ENCODE results near the gene NUAK1.

DNA sequence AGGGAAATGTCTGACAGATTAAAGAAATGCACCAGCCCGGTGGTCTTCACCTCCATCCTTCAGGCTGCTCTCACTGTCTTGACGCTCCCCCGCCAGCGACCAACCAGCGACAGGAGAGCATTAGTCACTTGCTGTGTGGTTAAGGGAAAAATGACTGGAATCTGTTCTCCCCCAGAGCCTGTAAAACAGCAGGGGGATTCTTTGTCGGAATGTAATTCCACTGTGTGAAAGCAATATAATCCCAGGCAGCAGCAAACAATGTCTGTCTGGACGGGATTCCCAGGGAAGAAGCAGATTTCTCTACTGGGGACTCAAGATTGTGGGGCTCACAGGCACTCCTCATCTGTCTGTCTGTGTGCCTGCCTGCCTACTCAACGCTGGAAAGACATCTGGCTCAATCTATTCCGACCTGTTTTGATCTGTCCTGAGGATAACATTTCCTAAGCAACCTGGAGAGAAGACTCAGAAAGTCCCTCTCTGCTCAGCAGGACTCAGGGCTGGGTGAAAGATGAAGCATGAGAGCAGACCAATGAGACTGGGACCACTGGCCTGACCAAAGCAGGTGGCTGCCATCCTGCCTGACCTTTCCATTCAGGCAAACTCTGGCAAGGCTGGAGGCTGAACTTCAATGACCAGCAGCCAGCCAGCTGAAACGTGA, 54.6 kb downstream of the NUAK1 start:
- no peak for TF ChIP-seq POLR2A (IDR thresholded peaks at IDR 0.05)
- TF ChIP-seq, protein P1, sequence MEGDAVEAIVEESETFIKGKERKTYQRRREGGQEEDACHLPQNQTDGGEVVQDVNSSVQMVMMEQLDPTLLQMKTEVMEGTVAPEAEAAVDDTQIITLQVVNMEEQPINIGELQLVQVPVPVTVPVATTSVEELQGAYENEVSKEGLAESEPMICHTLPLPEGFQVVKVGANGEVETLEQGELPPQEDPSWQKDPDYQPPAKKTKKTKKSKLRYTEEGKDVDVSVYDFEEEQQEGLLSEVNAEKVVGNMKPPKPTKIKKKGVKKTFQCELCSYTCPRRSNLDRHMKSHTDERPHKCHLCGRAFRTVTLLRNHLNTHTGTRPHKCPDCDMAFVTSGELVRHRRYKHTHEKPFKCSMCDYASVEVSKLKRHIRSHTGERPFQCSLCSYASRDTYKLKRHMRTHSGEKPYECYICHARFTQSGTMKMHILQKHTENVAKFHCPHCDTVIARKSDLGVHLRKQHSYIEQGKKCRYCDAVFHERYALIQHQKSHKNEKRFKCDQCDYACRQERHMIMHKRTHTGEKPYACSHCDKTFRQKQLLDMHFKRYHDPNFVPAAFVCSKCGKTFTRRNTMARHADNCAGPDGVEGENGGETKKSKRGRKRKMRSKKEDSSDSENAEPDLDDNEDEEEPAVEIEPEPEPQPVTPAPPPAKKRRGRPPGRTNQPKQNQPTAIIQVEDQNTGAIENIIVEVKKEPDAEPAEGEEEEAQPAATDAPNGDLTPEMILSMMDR (IDR thresholded peaks at IDR 0.05), result no peak
- TF ChIP-seq POLR2AphosphoS5 (IDR thresholded peaks at IDR 0.05), result no peak
- TF ChIP-seq EP300 (IDR thresholded peaks at IDR 0.05), result no peak
